H1 (cell line): ENCODE results near the gene CLDN9. TPM values are rescaled to one million over a fixed set of nuclear protein-coding genes. Genes with fewer than 3 reads are reported as not detected.

Source experiments
- BRCA1 ChIP-seq: IDR thresholded peaks from 2 replicates; pipeline ENCODE4 v1.6.1; 2012; ENCODE audit warnings: low read depth, low read length, improper control_type of control experiment
- CHD7 ChIP-seq: fragments of 300-600 bp; sonication (generic); IDR thresholded peaks from 2 replicates; pipeline ENCODE4 v1.7.1; 2012; ENCODE audit warnings: low read length, moderate library complexity, mild to moderate bottlenecking, inconsistent platforms; ENCODE audit not compliant: insufficient replicate concordance
- EGR1 ChIP-seq: IDR thresholded peaks from 2 replicates; pipeline ENCODE4 v1.6.1; 2011; ENCODE audit warnings: low read depth, low read length, borderline replicate concordance
- JUN ChIP-seq: IDR thresholded peaks from 2 replicates; pipeline ENCODE4 v1.6.1; 2011; ENCODE audit warnings: low read depth, mild to moderate bottlenecking, improper control_type of control experiment, low read length
- JUND ChIP-seq: IDR thresholded peaks from 2 replicates; pipeline ENCODE4 v1.6.1; 2011; ENCODE audit warnings: mild to moderate bottlenecking, improper control_type of control experiment, low read length
- MAFK ChIP-seq: IDR thresholded peaks from 2 replicates; pipeline ENCODE4 v1.6.1; 2012; ENCODE audit warnings: low read depth, mild to moderate bottlenecking, improper control_type of control experiment, low read length
- NANOG ChIP-seq: IDR thresholded peaks from 2 replicates; pipeline ENCODE4 v1.6.1; 2011; ENCODE audit warnings: low read length, low read depth, mild to moderate bottlenecking, inconsistent platforms; ENCODE audit not compliant: insufficient read depth, poor library complexity, severe bottlenecking
- POLR2AphosphoS5 ChIP-seq: IDR thresholded peaks from 2 replicates; pipeline ENCODE4 v1.6.1; 2011; ENCODE audit warnings: low read depth, low read length
- POU5F1 ChIP-seq: IDR thresholded peaks from 2 replicates; pipeline ENCODE4 v1.6.1; 2011; ENCODE audit warnings: low read depth, mild to moderate bottlenecking, low read length, moderate library complexity
- RBBP5 ChIP-seq: IDR thresholded peaks from 2 replicates; pipeline ENCODE4 v1.7.1; 2012; ENCODE audit warnings: low read depth, mild to moderate bottlenecking, inconsistent platforms, low read length, moderate library complexity, borderline replicate concordance
- SIX5 ChIP-seq: IDR thresholded peaks from 2 replicates; pipeline ENCODE4 v1.6.1; 2011; ENCODE audit warnings: mild to moderate bottlenecking, low read depth, low read length
- polyA plus RNA-seq, 7 experiments: library from polyadenylated mRNA; depleted of rRNA in 3 of 7; stranded (reverse) in 5 of 7; unstranded in 2 of 7; fragments of >200 nt in 5 of 7; fragments of 200-250 nt in 2 of 7; gene quantifications; 1 replicate in 5 of 7; 2 replicates in 1 of 7; 4 replicates in 1 of 7; pipeline versions ENCODE4 v1.2.1 to v1.2.3, GENCODE V29; 2011 to 2013; ENCODE audit warnings: missing spikeins in 2 of 7, mixed read lengths in 2 of 7
- total RNA-seq: library from RNA; stranded (reverse); fragmentation: NEBNext Ultra II Directional; extraction: Animal tissue kit (Norgen Biotek cat#: 25700); gene quantifications from 2 replicates; pipeline ENCODE4 v1.2.1, GENCODE V29; 2021

Gene CLDN9
- total and polyA plus RNA-seq, 2 of the 8 experiments (the other 6 are each of a cell fraction or from before 2014, with no cell fraction given): 0.60 to 0.89 TPM

DNA sequence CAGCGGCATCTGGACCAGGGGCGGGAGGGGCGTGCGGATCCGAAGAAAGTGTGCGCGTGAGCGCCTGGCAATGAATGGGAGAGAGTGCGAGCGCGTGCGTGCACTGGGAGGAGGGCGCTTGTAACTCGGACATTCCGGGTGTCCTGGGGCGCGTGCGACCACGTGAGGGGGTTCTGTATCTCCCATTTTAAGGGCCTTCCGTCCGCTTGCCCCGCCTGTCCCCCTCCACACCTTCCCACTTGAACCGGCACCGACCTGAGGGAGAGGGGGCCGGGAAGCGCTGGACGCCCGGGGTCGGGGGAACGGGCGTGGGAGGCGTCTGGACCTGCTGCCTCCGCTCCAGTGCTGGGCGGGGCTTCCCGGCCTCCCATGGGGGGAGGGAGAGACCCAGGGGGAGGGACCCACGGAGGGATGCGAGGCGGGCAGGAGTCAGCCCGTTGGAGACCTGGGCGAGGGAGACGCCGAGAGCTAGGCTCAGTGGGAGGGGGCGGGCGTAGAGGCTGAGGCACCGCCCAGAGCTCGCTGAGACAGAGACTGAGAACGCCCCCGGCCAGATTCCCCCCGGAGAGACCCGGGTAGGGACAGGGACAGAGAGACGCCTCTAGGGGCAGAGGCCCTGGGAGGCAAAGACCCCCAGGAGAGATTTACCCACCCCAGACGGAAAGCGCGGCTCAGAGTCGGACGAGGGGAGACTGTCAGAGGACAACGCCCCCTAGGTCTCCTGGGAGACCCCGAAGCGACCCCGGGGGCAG is 48.8 kb upstream of the CLDN9 start, which contains the start of gene KREMEN2 (continued):
- TF ChIP-seq RBBP5: peak; percentile 82; the same call in 1 of the 2 replicates
- TF ChIP-seq MAFK: no peak
- TF ChIP-seq EGR1: no peak
- TF ChIP-seq NANOG: no peak
- no peak for TF ChIP-seq POU5F1
- TF ChIP-seq SIX5: no peak
- TF ChIP-seq CHD7: no peak
- no peak for TF ChIP-seq JUN
- no peak for TF ChIP-seq JUND
- TF ChIP-seq BRCA1: no peak
- TF ChIP-seq POLR2AphosphoS5: no peak; the same call in 1 of the 2 replicates
